KG1 (cell line): Measurements from ENCODE around the gene PARP6.
A peak's percentile ranks its signal among the peaks of the same experiment; 100 is the strongest.
"Not testable (repeated sequence)": the region's sequence is repeated elsewhere in the genome, so short reads cannot be mapped to it uniquely, and the experiment has no call there.

Experiments
- DNase-seq: peaks from one replicate; lab custom pipeline; 2025; lab: John Stamatoyannopoulos, UW

Gene PARP6

DNA sequence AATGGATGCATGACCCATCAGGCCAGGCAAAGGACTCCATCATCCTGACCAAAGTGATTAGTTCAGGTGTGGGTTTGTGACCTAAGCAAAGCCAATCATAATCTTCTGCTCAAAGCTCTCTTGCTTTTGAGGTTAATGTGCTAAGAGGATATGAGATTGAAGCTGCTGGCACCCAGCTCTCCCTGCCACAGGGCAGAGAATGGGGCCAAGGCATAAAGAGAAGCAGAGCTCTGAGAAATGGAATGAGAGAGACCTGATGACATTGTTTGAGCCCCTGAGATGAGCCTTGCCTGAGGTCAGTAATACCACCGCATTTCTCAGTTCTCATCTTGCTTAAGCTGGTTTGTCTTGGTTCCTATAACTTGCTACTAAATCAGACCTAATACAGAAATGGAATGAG, 6.4 kb upstream of the PARP6 start:
- no peak for DNase-seq

DNA sequence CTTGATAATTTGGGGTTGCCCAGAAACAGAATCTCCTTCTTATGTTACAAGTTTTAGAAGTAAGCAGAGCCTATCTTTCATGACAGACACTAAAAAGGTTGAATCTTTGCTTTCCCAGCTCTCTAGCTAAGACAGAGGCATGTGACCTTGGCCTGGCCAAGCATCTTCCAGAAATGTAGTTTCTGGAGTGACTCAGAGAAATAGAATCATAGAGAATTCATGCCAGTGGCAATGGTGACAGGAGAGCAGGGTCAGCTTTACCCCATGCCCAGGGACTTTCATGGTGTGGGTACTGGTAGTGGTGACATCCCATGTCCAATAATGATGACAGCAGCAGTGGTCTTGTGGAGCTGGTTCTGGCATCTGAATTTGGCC, 4.0 kb upstream of the PARP6 start:
- DNase-seq: no peak

DNA sequence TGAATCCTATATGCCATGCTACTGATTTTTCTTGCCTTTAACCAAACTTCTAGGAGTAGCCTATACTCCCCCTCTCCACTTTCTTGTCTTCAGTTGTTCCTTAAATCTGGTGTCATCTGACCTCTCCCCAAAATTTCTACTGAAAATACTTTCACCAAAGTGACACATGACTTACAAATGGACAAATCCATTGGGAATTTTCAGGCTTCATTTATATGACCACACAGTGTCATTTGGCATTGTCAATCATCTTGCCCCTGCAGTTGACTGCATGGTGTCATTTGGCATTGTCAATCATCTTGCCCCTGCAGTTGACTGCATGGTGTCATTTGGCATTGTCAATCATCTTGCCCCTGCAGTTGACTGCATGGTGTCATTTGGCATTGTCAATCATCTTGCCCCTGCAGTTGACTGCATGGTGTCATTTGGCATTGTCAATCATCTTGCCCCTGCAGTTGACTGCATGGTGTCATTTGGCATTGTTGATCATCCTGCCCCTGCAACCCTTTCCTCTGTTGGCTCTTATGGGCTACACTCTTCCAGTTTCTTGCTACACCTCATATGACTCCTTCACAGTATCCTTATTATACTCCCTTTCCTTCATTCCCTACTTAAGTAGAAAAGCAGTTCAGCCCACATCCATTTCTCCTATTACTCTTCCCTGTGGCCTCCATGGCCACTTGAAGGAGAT, 3.4 kb upstream of the PARP6 start:
- not testable (repeated sequence) for DNase-seq

DNA sequence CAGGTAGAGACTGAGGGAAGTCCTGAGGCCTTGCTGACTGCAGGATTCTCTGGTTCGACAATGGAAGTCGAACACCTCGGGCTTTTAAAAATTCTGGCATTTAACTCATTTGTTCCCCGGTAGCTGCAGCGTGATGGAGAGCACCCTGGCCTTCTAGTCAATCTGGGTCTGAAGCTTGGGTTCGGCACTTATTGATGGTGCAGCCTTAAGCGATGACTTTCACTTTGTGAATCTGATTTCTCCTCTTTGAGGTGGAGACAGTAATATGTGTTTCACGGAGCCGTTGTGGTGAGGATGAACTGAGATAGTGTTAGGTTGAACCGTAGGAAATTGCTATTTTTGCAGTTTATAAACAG, 621 bp upstream of the PARP6 start:
- DNase-seq: no peak

DNA sequence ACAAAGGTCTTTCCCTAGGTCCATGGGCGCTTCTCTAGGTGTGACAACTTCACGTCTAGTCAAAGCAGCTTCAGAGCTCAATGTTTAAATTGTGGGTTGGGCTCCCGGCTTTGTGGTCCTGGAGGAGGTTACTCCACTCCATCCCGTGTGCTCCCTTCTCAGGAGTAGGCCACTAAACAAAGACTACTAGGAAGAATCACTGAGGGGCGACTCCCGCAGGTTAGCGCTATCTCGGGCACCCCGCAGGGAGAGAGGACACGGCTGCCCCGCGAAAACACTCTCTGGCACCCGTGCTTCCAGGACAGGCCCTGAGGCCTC, 500 bp downstream of the PARP6 start:
- DNase-seq: no peak

DNA sequence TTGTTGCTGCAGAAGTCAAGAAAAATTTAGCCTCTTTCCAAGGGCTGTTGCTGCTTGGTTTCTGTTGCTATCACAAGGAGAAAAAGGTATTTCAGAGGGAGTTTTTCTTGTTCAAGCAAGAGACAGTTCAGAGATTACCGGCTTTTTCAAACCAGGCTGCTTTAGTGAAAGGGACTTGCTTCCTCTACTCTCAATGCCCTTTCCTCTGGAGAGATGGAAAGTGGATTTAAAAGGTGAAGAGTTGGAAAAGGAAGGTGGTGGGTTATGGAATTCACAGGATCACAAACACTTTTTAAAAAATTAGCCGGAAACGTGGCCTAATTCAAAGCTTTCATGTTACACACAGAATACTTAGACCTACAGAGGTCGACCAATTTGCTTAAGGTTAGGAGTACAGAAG, 1.1 kb downstream of the PARP6 start:
- no peak for DNase-seq

DNA sequence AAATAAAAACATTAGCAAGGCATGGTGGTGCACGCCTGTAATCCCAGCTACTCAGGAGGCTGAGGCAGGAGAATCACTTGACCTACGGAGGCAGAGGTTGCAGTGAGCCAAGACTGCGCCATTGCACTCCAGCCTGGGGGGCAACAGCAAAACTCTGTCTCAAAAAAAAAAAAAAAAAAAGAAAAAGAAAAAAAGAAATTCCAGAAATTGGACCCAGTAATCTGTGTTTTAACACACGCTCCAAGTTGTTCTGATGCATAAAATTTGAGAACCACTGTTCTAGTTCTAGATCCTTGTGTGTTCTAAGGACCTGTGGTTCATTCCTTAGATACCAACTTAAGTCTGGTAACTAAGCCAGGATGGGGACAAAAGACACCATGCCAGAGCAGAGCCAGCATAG, 2.6 kb downstream of the PARP6 start:
- DNase-seq: no peak

DNA sequence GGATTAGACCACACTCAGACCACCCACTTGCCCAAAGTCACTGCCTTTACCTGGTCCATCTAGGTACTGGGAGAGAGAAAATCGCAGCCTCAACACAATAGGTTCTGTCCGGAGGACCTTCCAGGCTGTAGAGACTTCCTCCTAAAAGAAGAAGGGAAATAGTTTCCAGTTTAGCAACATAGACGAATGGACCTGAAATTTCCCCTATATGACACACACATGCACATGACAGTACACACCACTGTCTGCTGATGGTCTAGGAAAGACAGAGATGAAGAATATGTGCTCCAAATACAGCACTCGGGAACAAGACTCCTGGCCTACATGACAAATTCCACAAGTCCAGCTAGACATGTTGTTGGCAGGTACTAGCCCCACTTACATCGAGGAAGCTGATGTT, 7.3 kb downstream of the PARP6 start:
- no peak for DNase-seq

DNA sequence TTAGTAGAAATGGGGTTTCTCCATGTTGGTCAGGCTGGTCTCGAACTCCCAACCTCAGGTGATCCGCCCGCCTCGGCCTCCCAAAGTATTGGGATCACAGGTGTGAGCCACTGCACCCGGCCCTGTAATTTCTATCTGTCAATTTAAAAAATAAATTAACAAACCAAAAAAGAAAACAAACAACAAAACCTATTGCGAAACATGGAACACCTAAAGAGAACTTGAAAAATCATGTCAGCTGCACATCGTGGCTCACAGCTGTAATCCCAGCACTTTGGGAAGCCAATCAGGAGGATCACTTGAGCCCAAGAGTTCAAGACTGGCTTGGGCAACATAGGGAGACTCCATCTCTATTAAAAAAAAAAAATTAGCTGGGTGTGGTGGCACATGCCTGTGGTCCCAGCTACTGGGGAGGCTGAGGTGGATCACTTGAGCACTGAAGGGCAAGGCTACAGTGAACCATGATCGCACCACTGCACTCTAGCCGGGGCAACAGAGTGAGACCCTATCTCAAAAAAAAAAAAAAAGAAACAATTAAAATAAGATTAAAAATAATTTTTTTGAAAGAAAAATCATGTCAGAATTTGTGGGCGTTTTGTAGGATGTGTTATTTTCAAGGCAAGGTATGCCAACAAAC, 19.6 kb downstream of the PARP6 start:
- DNase-seq: no peak

DNA sequence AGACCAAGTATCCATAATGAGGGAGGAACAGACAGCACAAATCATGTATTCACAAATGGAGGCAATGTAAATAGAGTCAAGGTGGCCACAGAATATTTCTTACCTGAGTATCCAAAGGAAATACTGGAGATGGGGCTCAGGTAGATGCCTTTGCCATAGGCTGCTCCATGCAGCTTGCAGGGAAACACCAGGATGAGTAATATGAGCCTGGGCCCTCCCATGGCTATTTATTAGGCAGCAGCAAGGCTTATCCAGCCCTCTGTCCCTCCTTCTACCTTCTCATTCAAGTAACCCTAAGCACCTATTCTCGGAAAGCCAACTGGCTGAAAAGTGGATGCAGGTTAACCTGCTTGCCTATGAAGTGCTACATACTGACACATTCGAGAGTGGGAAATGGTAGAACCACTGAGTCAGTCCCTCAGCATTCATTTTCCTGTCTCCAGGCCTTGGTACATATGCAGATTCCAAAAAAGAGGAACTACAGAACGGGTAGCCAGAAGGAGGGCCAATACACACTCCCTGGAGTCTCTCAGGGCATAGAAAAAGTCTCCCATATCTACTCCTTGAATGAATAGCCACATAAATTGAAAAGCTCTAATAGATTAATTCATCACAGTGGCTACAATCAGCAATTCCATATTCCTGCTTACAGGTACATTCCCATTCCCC, 23.1 kb downstream of the PARP6 start:
- DNase-seq: no peak

DNA sequence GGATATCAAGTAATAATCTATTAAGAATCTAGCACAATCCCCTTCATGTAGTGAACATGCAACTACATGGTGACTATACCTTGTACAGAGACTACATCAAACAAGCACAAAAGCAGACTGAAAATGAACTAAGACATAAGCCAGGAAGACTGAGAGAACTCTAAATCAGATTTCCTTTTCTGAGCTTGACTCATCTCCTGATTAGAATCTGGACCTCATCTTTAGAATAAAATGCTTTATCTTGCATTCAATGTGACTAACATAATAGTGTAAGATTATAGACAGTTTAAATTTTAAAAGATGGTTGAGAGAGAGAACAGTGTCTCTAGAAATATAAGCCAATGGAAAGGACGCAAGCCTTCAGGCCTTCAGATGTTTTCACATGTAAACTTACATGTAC, 23.8 kb downstream of the PARP6 start:
- no peak for DNase-seq

DNA sequence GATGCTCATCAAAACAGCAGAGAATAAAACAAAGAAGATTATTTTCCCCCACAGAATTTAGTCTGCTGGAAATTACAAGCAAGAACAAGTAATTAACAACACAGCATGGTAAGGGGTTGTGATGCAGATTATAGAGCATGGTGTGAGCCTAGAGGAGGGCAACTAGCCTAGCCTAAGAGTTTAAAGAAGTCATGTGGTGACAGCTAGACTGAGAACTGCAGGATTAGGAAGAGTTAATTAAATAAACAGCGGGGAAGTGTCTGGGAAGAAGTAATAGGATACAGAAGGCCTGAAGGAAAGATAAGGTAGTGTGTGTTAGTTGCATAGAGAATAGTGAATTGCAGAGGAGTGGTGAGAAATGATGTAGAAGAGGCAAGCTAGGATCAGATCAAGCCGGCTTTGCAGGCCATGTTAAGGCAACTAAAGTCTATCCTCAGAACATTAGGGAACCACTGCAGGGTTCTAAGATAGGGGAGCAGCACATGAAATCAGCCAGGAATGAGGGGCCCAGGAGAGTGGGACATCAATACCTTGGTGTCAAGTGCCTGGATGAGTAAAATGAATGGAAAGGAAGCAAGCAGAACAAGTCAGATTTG, 29.5 kb downstream of the PARP6 start:
- no peak for DNase-seq

DNA sequence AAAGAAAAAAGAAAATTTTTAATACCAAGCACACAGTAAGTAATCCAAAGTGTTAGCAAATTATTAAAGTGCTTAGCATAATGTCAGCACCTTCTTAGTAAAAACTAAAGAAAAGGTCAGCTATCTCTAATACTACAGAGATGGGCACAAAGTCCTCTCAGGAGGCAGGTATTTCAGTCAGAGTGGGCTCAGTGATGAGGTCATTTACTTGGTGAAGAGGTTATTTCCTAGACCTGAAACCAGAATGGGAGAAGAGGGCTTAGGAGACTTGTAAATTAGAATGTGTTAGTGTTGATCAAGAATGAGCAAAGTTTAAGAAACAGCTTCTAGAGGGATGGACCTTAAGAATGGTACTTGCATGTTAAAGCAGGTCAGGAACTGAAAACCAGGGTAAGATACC, 32.7 kb downstream of the PARP6 start:
- DNase-seq: no peak

DNA sequence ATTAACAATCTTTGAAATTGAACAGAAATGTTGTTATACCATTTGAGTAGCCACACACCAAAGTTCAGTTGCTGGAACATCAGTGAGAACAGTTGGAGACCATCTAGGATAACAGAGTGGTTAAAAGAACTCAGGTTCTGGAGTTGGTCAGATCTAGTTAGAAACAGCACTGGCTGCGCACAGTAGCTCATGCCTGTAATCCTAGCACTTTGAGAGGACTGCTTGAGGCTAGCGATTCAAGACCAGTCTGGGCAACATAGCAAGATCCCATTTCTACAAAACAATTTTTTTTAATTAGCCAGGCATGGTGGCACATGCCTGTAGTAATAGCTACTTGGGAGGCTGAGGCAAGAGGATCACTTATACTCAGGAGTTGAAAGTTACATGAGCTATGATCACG, 33.8 kb downstream of the PARP6 start:
- no peak for DNase-seq

DNA sequence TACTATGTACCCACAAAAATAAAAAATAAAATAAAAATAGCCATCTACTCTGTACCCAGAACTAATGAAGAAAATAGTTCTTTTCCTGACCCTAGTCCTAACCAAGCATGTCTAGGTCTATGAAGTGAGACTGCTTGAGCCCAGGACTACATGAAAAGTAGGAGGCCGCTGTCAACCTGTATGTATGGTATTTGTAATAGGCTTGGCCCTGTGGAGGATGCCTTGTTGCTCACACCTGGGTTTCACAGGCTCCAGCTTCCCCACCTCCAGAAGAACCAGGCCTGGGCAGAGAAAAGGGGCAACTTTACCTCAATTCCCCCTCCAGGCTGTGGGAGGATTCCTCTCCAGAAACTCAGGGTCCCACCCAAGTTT, 34.5 kb downstream of the PARP6 start:
- no peak for DNase-seq

DNA sequence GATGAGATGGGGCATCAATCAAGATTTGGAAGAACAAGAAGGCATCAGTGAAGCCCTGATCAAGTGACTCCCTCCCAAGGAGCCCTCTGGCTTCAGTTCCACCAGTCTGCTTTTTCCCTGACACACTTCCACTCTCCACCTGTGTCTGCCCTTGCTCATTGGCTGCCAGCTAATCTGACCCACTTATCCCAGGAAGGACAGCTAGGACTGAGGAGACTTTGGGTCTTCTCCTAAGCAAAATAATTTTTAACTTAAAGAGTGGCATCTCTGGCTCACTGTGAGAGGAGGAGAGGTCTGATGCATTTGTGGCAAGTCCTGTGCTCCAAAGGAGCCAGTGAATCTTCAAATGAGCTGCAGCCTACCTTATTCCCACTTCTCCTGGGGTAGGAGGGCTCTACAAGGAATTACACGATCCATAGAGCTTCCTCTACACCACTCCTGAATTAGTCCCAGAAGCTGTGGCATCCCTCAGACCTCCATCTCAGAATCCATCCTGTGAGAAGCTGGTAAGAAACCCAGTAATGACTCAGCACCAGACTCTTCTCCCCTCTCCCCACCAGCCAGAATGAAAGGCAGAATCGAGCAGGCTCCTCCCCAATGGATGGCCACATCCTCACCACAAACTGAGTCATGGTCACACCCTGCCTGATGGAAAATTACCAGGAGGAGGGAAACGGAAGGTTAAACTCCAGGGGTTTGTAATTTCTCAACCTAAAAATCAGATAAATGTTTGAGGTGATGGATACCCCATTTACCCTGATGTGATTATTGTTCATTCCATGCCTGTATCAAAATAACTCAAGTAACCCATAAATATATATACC, 35.1 kb downstream of the PARP6 start:
- peak; percentile 28 for DNase-seq

DNA sequence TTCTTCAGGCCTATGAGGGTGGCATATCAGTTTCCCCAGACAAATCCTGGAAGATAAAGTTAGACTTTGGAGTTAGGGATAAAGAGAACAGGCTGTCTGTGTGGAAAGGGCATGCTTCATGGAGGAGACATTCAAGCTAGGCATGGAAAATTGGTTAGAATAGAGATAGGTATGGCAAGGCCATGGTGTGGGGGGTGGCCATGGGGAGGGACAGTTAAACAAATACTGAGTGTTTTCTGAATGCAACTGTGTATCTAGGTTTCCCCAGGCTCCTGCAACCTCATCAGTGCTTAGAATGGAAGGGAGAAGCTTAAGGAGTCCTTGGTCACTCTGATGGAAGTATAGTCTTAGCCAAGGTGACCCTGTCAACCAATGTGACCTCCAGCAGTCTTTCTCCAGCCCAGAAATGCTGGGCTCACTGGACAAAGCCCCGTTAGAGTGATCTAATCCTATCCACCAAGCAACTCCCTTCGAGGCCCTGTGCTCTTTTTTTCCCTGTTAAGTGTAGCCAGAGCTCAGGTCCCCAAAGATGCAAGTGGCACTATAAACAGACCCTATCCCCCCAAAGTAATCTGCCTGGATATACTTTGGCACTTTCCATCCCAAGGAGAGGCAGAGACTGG, 35.9 kb downstream of the PARP6 start:
- DNase-seq: no peak

DNA sequence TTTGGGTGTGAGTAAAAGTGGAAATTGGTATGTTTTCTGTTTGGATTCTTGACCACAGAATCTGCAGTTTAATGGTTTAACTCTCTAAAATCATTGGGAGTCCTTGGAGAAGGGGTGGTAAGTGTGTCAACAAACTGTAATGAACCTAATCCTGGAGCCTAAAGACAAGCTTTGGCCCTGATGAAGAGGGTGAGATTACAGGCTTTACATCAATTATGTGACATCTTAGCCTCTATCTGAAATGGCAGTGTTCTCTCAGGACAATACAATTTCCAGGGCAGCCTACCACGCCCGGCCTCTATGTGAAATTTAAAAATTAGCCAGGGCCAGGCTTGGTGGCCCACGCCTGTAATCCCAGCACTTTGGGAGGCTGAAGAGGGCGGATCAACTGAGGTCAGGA, 37.1 kb downstream of the PARP6 start:
- DNase-seq: no peak

DNA sequence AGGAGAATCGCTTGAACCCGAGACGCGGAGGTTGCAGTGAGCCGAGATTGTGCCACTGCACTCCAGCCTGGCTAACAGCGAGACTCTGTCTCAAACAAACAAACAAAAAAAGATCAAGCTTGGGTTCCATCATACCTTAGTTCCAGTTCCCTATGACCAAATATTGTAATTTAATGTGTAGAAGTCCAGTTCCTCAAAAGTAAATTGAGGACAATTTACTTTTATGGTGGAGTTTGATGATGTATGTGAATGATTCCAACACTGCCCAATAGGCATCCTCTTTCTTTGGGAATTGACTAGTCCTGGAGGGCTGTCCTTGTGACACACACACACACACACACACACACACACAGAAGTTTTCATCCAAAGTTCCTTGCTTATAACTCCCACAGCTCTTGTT, 38.6 kb downstream of the PARP6 start:
- no peak for DNase-seq

DNA sequence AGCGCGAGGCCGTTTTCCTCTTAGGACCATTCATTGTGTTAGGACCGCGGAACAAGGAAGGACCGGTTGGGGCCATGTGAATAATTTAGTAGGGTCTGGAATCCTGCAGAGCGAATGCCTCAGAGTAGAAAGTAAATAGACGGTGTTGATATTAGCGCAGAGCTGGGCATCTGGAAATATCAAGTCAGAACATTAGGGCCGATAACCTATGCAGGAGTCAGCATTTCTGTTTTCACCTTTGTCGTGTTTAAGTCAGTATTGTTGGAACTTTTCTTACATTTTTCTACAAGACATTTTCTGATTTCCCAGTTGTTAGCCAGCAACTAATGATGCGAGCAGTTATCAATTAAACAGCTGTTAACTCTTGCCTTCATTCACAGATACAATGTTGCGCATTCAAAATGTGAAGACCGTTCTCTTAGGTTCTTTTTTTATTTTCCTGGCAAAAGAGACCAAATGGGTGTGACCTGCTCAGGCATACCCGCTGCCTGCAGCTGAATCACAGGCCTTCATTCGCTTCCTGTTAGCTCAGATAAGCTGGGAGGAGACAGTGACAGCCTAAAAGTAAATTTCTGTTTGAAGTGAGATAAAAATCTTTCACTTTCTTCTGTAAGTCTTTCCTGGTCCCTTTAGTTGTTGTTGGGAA, 40.4 kb downstream of the PARP6 start:
- no peak for DNase-seq

DNA sequence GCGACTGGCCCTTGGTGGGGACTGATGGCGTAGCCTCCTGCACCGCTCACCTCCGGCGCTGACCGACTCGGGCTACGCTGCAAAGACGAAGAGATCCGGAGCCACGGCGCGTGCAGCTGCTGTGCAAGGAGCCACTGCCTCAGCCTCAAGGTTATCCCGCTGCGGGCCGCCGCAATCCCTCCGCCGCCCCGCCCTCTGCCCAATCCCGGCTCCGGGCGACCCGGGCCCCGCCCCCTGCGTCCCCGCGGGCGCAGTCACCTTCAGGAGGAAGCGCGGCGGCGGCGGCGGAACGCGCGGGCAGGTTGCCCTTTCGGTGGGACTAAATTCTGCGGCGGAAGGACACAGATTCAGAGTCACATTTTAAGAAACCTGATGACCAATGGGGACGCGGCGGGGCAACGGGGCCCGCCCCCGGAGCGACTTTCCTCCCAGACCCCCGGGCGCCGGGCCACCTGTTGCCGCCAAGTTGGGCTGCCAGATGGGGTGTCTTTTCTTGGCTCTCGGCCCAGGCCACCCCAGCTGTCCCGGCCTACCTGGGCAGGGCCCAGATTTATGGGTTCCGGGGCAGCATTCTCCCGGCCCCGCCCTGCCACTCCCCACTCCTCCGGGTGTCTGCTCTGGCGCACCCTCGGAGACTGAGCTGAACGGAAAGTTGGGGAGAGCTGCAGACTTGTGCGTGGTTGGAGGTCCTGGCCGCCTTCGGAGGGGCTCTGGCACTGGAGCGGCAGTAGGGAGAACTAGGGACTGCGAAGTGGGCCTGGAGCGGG, 41.1 kb downstream of the PARP6 start, which contains the start of gene PKM:
Gene PKM, minus strand, starts transcription at position 125 of the 767 bp plus-strand sequence. CDS start 12,093 bp downstream, outside the sequence.
- DNase-seq: peak; percentile 83
